Gastroesophageal sphincter (tissue), 4 donors: Measurements from ENCODE around the gene MXRA7. TPM values are rescaled to one million over a fixed set of nuclear protein-coding genes. Genes with fewer than 3 reads are reported as not detected.

ENCODE experiments used
- ATAC-seq: fragments of 150-250 bp; one replicate; pipeline ENCODE4 v1.9.1; 2016; ENCODE audit warnings: mild to moderate bottlenecking, moderate library complexity
- H3K27ac ChIP-seq, 4 donors: fragments of 200-600 bp; sonication (generic) in 3 of 4; 1 replicate in 3 of 4; 2 replicates in 1 of 4; pipeline ENCODE4 v1.5.1; 2016 to 2019
- H3K27me3 ChIP-seq: fragments of 200-600 bp; sonication (generic); one replicate; pipeline ENCODE4 v1.5.1; 2019
- H3K36me3 ChIP-seq, 2 donors: fragments of 200-600 bp; sonication (generic); one replicate each; pipeline ENCODE4 v1.5.1; 2019; ENCODE audit warnings: control low read depth in 1 of 2
- H3K4me1 ChIP-seq, 3 donors: fragments of 200-600 bp; sonication (generic); 1 replicate in 2 of 3; 2 replicates in 1 of 3; pipeline ENCODE4 v1.5.1; 2016 to 2019; ENCODE audit warnings: control low read depth in 2 of 3
- H3K4me3 ChIP-seq, 2 donors: fragments of 200-600 bp; sonication (generic); one replicate each; pipeline ENCODE4 v1.5.1; 2019; ENCODE audit warnings: mild to moderate bottlenecking in 1 of 2, moderate library complexity in 1 of 2
- H3K9me3 ChIP-seq, 3 donors: fragments of 200-600 bp; sonication (generic); one replicate each; pipeline ENCODE4 v1.5.1; 2017 to 2019; ENCODE audit warnings: control low read depth in 2 of 3
- CTCF ChIP-seq, 4 experiments: fragments of 200-600 bp in 2 of 4; fragments of 450-650 bp in 2 of 4; sonication (generic) in 1 of 4; IDR thresholded peaks; one replicate each; pipeline ENCODE4 v1.5.1; 2017 to 2019; ENCODE audit warnings: antibody characterized with exemption in 4 of 4, mild to moderate bottlenecking in 2 of 4, moderate library complexity in 2 of 4
- EP300 ChIP-seq: sonication (generic); formaldehyde crosslinking; IDR thresholded peaks from one replicate; pipeline ENCODE4 v1.6.1; 2017; ENCODE audit warnings: antibody characterized with exemption, mild to moderate bottlenecking
- POLR2A ChIP-seq, 2 donors: fragments of 450-650 bp; IDR thresholded peaks; one replicate each; pipeline ENCODE4 v1.6.1; 2017; ENCODE audit warnings: antibody characterized with exemption in 2 of 2, mild to moderate bottlenecking in 2 of 2, moderate library complexity in 1 of 2
- POLR2AphosphoS5 ChIP-seq: sonication (generic); formaldehyde crosslinking; IDR thresholded peaks from one replicate; pipeline ENCODE4 v1.6.1; 2017; ENCODE audit warnings: antibody characterized with exemption
- WGBS, 2 donors: methylation state at CpG; one replicate each; pipeline ENCODE4 v1.1.5; 2018; ENCODE audit warnings: low coverage in 1 of 2; 5-methylcytosine and 5-hydroxymethylcytosine counted together
- total RNA-seq, 4 donors: library from RNA; depleted of rRNA; stranded (reverse); fragments of >200 nt; gene quantifications; one replicate each; pipeline ENCODE4 v1.1.0, GENCODE V29; 2016

Gene MXRA7
- total RNA-seq, 4 donors from 2014 or later = 333 to 451 (median 412) TPM

DNA sequence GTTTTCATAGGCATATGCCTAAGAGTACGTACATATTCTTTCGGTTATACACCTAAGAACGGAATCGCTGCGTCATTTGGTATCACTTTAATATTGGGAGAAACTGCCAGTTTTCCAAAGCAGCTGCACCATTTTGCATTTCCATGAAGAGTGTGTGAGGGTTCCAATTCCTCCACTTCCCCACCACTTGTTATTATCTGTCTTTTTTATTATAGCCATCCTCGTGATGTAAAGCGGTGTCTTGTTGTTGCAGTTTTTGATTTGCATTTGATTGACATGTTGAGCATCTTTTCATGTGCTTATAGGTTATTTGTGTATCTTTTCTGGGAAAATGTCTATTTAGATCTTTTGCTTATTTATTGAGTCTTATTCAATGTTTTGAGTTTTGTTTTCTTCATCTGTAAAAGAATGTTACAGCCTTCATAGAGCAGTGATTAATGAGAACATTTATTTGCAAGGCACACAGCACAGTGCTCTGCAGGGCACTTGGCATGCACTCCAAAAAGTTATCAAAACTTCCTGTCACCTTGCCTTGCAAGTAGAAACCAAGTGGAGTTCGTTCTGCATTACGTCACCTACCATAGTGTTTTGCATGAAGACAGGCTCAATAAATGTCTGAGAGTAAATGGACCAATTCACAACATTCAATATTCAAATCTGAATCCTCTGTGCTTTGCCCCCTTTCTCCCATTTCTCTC lies 40.6 kb downstream of the MXRA7 start:
- Histone ChIP-seq H3K36me3 (peaks cover 0 to 15% of the 10 kb centered on the region in 2 donors), H3K9me3 (no peaks in the 10 kb centered on the region), H3K4me3 (no peak overlapping the region), H3K27me3 (no peaks in the 10 kb centered on the region), H3K4me1 (peaks cover 2 to 22% (median 4%) of the 10 kb centered on the region in 3 donors), H3K27ac (no peak overlapping the region)
- ATAC-seq = no peak
- WGBS, 2 donors = 87 to 96% methylated on average over 8 to 9 of the region's 9 CpGs
- TF ChIP-seq POLR2A (IDR thresholded peaks at IDR 0.05) (no peak), POLR2AphosphoS5 (no peak), EP300 (no peak), CTCF (IDR thresholded peaks at IDR 0.05) (no peak)

- ATAC-seq = no peak
- 60 to 83% methylated on average over 7 to 9 of the region's 14 CpGs for WGBS, 2 donors
Observed at GRCh38 chr17:76667786-76668453, 42.8 kb downstream of the MXRA7 start.

DNA sequence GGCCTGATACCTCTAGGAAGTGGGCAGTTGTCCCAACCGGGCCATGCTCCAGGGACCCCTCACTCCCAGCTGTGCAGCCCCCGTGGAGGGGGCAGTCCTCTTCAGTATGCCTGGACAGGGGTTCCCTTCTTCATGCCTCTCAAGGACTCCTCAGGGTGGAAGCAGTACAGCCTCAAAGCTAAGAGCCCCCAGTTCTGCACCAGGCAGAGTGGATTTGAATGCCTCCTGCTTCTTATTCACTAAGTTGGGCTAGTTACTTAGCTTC lies 43.3 kb downstream of the MXRA7 start:
- TF ChIP-seq POLR2A (IDR thresholded peaks at IDR 0.05) (no peak), CTCF (IDR thresholded peaks at IDR 0.05) (no peak), POLR2AphosphoS5 (no peak), EP300 (no peak)
- peaks cover 2 to 17% (median 3%) of the 10 kb centered on the region in 3 donors for H3K4me1 ChIP-seq
- H3K36me3 ChIP-seq = no peaks in the 10 kb centered on the region
- H3K9me3 ChIP-seq = no peaks in the 10 kb centered on the region
- H3K4me3 ChIP-seq = no peak overlapping the region
- H3K27me3 ChIP-seq = peaks cover 12% of the 10 kb centered on the region
- H3K27ac ChIP-seq = no peak overlapping the region
- no CpG with 5 or more reads among the region's 2 CpGs for WGBS, 2 donors
- no peak for ATAC-seq

More at GRCh38 chr17:76667786-76668453, 42.8 kb downstream of the MXRA7 start:
- no peak for TF ChIP-seq POLR2A (IDR thresholded peaks at IDR 0.05)
- TF ChIP-seq EP300 = no peak
- H3K27ac ChIP-seq = no peak overlapping the region
- H3K4me3 ChIP-seq = no peak overlapping the region
- H3K36me3 ChIP-seq = no peaks in the 10 kb centered on the region
- no peaks in the 10 kb centered on the region for H3K9me3 ChIP-seq
- peaks cover 2 to 22% (median 4%) of the 10 kb centered on the region in 3 donors for H3K4me1 ChIP-seq
- peaks cover 12% of the 10 kb centered on the region for H3K27me3 ChIP-seq

DNA sequence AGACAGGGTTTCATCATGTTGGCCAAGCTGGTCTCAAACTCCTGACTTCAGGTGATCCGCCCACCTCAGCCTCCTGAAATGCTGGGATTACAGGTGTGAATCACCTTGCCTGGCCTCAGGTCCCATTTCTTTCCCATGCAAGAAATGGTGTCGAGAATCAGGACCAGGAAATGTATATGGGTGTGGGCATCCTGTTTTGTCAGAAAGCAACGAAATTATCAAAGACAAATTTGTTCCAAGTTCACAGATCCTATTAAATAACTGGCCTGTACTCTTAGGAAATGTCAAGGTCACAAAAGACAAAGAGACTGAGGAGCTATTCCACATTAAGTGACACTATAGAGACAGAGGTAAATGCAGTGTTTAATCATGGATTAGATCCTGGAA lies 50.1 kb downstream of the MXRA7 start:
- TF ChIP-seq POLR2AphosphoS5 = no peak
- no peak for TF ChIP-seq EP300
- no peak for TF ChIP-seq CTCF (IDR thresholded peaks at IDR 0.05)
- TF ChIP-seq POLR2A (IDR thresholded peaks at IDR 0.05) = no peak
- Histone ChIP-seq H3K9me3 (no peaks in the 10 kb centered on the region), H3K4me1 (peaks cover 0 to 3% (median 0%) of the 10 kb centered on the region in 3 donors), H3K4me3 (no peak overlapping the region), H3K36me3 (no peaks in the 10 kb centered on the region), H3K27ac (no peak overlapping the region), H3K27me3 (peaks cover 12% of the 10 kb centered on the region)
- ATAC-seq = no peak
- 28 to 49% methylated on average over 2 of the region's 3 CpGs for WGBS, 2 donors

DNA sequence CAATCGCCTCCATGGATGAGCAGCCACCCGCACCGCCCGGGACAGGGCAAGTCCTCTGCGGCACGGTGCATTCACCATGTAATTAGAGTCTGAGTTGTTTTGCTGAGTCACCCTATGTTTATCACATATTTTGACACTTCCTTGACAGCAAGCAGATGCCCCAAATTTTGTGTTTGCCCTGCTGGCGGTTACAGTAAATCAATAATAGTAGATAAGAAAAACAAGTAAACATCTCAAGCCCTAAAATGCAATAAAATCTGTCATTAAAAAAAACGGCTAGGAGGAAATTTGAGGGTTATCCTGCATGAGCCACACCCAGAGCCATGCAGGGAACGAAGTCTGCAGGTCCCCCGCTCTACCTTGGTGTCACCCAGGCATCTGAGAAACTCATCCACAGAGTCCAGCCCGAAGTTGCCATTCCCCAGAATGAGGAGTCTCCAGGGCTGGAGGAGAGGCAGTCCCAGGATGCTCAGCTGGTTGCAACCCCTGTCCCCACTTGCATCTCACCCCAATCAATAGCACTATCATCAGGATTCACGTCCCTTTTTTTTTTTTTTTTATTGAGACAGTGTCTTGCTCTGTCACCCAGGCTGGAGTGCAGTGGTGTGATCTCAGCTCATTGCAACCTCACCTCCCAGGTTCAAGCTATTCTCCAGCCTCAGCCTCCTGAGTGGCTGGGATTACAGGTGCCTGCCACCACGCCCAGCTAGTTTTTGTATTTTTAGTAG lies 50.7 kb downstream of the MXRA7 start:
- no peak overlapping the region for H3K4me3 ChIP-seq
- no peak for TF ChIP-seq POLR2A (IDR thresholded peaks at IDR 0.05)
- no peak for TF ChIP-seq POLR2AphosphoS5
- TF ChIP-seq CTCF (IDR thresholded peaks at IDR 0.05) = no peak
- no peak for TF ChIP-seq EP300
- no peak overlapping the region for H3K27ac ChIP-seq
- no peak for ATAC-seq
- 35 to 55% methylated on average over 4 to 6 of the region's 13 CpGs for WGBS, 2 donors
- no peaks in the 10 kb centered on the region for H3K36me3 ChIP-seq
- peaks cover 0 to 3% (median 0%) of the 10 kb centered on the region in 3 donors for H3K4me1 ChIP-seq
- no peaks in the 10 kb centered on the region for H3K9me3 ChIP-seq
- H3K27me3 ChIP-seq = peaks cover 12% of the 10 kb centered on the region
